NCI-H1048 (cell line): Measurements from ENCODE around the gene UBE2S.
"Not testable (repeated sequence)": the region's sequence is repeated elsewhere in the genome, so short reads cannot be mapped to it uniquely, and the experiment has no call there.

Experiments used
- DNase-seq: peaks from one replicate; lab custom pipeline; 2025; lab: John Stamatoyannopoulos, UW

The UBE2S gene

GRCh38 chr19:55407550-55407799, at the start of gene UBE2S:
UBE2S (minus strand) TSS chr19:55407788; CDS start chr19:55407589, 199 bp downstream.
- not testable (repeated sequence) for DNase-seq

- DNase-seq: no peak
Measured at GRCh38 chr19:55456347-55456746, 48.8 kb upstream of the UBE2S start.

GRCh38 chr19:55455576-55456235, 48.1 kb upstream of the UBE2S start:
- DNase-seq: no peak

- no peak for DNase-seq
Measured at GRCh38 chr19:55454787-55455243, 47.2 kb upstream of the UBE2S start.

GRCh38 chr19:55453511-55454260, 46.1 kb upstream of the UBE2S start:
- DNase-seq: no peak

GRCh38 chr19:55452749-55453346, 45.3 kb upstream of the UBE2S start:
- peak; percentile 77 for DNase-seq

GRCh38 chr19:55451965-55452748, 44.6 kb upstream of the UBE2S start:
- DNase-seq: no peak

- no peak for DNase-seq
Measured at GRCh38 chr19:55451163-55451964, 43.8 kb upstream of the UBE2S start.

GRCh38 chr19:55449469-55449868, 41.9 kb upstream of the UBE2S start:
- no peak for DNase-seq

GRCh38 chr19:55448175-55448490, 40.5 kb upstream of the UBE2S start:
- not testable (repeated sequence) for DNase-seq

- no peak for DNase-seq
Measured at GRCh38 chr19:55447421-55448174, 40.0 kb upstream of the UBE2S start.

- DNase-seq: no peak
Measured at GRCh38 chr19:55446060-55446459, 38.5 kb upstream of the UBE2S start.

GRCh38 chr19:55444646-55445045, 37.1 kb upstream of the UBE2S start:
- no peak for DNase-seq

GRCh38 chr19:55443824-55444480, 36.4 kb upstream of the UBE2S start:
- no peak for DNase-seq

- DNase-seq: no peak
Measured at GRCh38 chr19:55443045-55443823, 35.6 kb upstream of the UBE2S start, which contains the start of gene SHISA7. SHISA7 (minus strand) TSS chr19:55443300; CDS start chr19:55442863, 437 bp downstream.

- no peak for DNase-seq
Measured at GRCh38 chr19:55442372-55442961, 34.9 kb upstream of the UBE2S start.

- no peak for DNase-seq
Measured at GRCh38 chr19:55441692-55442321, 34.2 kb upstream of the UBE2S start.

- DNase-seq: no peak
Measured at GRCh38 chr19:55441319-55441691, 33.7 kb upstream of the UBE2S start.
